GM12875 (cell line): ENCODE data around the gene L2HGDH.

Experiments
- H3K4me3 ChIP-seq: one replicate; pipeline ENCODE4 v1.5.1; 2011; ENCODE audit warnings: low read depth, low read length, control low read depth
- CTCF ChIP-seq: IDR thresholded peaks from 2 replicates; pipeline ENCODE4 v1.5.1; 2011; ENCODE audit warnings: low read depth, mild to moderate bottlenecking, control low read depth, inconsistent platforms, low read length, moderate library complexity, borderline replicate concordance; ENCODE audit not compliant: insufficient read depth

Gene L2HGDH

GRCh38 chr14:50242566-50243310, 69.3 kb downstream of the L2HGDH start:
- no peak overlapping the region for H3K4me3 ChIP-seq
- no peak for TF ChIP-seq CTCF

DNA sequence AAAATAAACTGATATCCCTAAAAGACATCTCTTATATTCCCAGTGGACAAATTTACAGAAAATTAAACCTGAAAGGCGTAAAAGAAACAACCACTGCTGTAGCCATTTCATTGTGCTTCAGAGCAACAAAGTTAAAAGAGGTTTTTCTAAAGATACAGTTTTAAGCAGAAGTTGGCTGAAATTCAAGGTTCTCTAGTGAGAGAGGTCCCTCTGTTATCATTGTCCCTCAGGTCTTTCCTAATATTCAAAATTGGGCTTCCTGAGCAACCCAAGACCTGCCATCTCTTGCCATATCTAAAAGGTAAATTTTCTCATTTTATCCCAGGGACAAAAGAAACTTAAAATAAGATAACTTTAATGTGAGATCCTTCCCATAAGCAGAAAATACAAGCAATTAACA, 69.9 kb downstream of the L2HGDH start:
- H3K4me3 ChIP-seq = no peak overlapping the region
- no peak for TF ChIP-seq CTCF

GRCh38 chr14:50237427-50237826, 74.6 kb downstream of the L2HGDH start:
- H3K4me3 ChIP-seq = no peak overlapping the region
- no peak for TF ChIP-seq CTCF

GRCh38 chr14:50233951-50234250, 78.1 kb downstream of the L2HGDH start:
- no peak for TF ChIP-seq CTCF
- no peak overlapping the region for H3K4me3 ChIP-seq

GRCh38 chr14:50233166-50233950, 78.7 kb downstream of the L2HGDH start:
- no peak for TF ChIP-seq CTCF
- no peak overlapping the region for H3K4me3 ChIP-seq

DNA sequence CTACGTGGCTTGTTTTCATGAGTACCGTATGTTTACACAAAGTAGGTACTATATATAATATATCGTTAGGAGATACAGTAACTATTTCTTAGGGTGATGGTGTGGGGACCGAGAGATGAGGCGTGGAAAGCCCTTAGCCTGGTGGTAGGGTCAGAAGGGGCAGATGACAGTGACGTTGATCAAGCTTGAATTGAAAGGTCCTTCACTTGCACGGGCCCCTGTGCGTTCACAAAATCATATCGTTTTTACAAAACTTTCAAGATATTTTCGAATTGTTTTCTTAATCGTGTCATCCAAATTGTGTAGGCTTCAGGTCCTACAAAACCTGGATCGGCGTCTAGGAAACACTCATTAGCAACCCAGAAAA, 79.8 kb downstream of the L2HGDH start:
- H3K4me3 ChIP-seq = peak overlapping the region; percentile 85
- no peak for TF ChIP-seq CTCF
